Neural progenitor cell (in vitro differentiated cells): ENCODE data around the gene SLC48A1.

Source experiments
- EZH2 ChIP-seq: fragments of 200-600 bp; sonication (generic); IDR thresholded peaks from 2 replicates; pipeline ENCODE4 v1.6.1; 2017; ENCODE audit warnings: antibody characterized with exemption, mild to moderate bottlenecking, moderate library complexity
- EZH2phosphoT487 ChIP-seq: fragments of 200-600 bp; sonication (generic); IDR thresholded peaks from 2 replicates; pipeline ENCODE4 v1.6.1; 2017; ENCODE audit warnings: antibody characterized with exemption

DNA sequence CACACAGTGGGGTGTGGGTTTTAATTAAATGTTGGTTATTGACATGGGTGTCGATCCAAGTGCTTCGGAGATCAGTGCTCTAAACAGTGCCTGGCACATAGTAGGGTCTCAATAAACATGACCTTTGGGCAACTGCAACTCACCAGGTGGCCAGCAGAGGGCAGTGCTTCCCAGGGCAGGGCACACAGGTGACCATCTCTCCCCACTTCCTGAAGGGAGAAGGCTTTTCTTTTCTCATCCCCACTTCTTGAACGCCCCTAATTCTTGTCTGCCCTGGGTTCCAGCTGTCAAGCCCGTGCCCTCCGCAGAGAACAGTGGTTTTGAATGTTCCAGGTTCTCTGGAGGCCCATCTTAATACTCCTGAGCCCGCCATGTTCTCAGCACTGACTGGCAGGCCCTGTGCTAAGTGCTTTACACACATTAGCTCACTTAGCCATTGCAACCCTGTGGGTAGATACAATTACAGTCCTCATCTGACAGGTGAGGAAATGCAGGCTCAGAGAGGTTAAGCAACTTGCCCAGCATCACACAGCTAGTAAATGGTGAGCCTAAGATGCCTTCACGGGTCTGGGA, 30.7 kb upstream of the SLC48A1 start:
- TF ChIP-seq EZH2phosphoT487 = no peak
- TF ChIP-seq EZH2 = no peak
